ENCODE measurements around the gene VPS8.
"Not testable (repeated sequence)": the region's sequence is repeated elsewhere in the genome, so short reads cannot be mapped to it uniquely, and the experiment has no call there.

VPS8 gene

GRCh38 chr3:184864000-184864399, 52.0 kb downstream of the VPS8 start:
- no peak for DNase-seq (ENCODE audit: low read depth in 2 of 3, low spot score in 2 of 3)

- DNase-seq (ENCODE audit: low read depth in 2 of 3, low spot score in 2 of 3): no peak
Measured at GRCh38 chr3:184868477-184868876, 56.5 kb downstream of the VPS8 start.

- DNase-seq (ENCODE audit: low read depth in 2 of 3, low spot score in 2 of 3): no peak
Measured at GRCh38 chr3:184872200-184872599, 60.2 kb downstream of the VPS8 start.

DNA sequence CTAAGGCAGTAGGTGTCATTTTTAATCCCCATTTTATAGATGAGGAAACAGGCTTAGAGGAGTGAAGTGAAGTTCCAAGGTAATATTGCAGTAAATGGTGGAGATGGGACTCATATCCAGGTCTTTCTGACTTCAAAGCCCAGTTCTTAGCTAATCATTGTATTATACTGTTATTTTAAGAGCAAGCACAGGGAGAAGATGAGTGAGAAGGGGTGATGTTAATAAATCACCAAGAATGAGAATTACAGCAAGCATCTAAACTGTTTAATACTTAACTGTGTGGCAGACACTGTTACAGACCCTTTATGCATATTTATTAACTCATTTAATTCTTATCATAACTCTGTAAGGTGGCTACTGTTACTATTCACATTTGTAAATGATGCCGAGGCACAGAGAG, 61.2 kb downstream of the VPS8 start:
- DNase-seq (ENCODE audit: low read depth in 2 of 3, low spot score in 2 of 3): no peak

DNA sequence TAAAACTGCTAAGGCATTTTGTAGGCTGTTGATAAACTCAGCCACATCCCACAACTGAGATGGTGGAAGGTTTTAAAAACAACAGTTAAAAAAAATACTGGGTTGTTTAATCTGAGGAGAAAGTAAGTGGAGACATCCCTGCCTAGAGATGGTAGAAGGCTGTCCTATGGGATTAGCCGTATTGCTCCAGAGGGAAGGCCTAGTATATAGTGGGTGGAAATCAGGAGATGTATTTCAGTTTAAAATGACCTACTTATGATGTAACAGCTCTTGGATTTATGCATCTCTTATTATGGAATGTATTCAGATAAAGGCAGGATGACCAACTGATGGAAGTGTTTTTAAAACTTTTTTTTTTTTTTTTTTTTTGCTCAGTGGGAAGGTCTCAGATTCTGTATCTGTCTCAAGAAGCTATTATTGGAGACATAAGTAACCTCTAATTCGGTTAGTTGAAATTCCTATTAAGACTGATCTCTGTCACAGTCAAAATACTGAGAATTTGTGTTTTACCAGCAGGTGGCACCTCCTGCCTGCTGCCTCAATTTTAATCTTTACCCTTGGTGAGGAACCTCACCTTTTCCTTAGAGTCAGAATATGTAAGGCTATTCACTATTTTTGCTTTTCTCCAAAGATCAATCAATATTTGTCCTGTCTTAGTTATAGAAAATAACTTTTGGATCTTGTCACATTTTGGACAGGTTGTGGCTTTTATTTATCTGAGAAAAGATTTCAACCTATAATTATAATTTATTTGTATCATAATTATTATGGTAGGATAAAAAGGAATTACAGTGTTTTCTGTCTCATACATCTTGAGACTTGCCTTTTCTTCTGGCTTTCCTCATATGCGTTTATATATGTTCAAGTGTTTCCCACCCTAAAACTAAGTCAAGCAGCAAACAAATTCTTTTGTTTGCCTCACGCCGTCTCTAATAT, 63.0 kb downstream of the VPS8 start:
- no peak for DNase-seq (ENCODE audit: low read depth in 2 of 3, low spot score in 2 of 3)

DNA sequence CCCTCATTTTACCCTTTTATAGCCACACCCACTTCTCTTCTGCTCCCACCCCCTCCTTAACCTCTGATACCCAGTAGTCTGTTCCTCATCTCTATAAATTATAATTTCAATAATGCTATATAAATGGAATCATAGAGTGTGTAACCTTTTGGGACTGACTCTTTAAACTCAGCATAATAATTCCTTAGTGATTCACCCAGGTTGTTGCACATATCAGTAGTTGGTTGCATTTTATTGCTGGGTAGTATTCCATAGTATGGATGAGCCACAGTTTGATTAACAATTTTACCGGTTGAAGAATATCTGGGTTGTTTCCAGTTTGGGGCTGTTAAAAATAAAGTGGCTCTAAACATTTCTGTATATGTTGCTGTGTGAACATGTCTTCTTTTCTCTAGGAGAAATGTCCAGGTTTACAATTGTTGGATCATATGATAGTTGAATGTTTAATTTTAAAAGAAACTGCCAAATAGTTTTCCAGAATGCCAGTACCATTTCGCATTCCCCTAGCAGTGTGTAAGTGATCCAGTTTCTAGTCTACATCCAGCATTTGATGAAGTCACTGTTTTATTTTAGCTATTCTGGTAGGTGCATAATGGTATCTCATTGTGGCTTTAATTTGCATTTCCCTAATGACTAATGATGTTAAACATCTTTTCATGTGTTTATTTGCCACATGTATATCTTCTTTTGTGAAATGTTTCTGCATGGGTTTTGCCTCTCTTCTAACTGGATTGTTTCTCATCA, 68.5 kb downstream of the VPS8 start:
- no peak for DNase-seq (ENCODE audit: low read depth in 2 of 3, low spot score in 2 of 3)

DNA sequence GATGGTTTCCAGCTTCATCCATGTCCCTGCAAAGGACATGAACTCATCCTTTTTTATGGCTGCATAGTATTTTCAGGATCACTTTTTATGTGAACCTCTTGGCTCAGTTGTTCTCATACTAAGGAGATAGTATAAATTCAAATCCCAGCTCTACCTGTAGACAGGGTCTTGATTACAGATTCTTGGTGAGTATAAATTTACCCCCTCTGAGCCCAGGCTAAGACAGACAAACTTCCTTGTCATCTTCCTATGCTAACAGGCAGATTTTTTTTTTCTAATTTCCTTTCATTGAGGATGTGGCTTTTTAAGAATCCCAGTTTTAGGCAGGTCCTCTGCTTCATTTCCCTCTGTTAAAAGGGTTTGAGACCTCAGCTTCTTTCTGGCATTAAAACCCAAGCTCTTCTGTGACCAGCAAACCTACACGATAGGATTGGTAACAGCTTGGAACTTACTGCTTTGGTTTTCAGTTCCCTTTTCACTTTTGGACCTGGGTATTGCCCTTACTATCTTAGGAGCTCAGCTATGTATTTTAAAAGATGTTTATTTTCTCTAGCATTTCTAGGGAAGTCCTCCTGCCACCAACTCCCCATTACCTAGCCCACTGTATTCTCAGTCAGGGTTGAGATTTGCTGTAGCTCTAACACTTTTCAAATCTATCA, 72.5 kb downstream of the VPS8 start:
- DNase-seq (ENCODE audit: low read depth in 2 of 3, low spot score in 2 of 3): no peak

- no peak for DNase-seq (ENCODE audit: low read depth in 2 of 3, low spot score in 2 of 3)
Measured at GRCh38 chr3:184885112-184885511, 73.1 kb downstream of the VPS8 start.

GRCh38 chr3:184887574-184887973, 75.6 kb downstream of the VPS8 start:
- no peak for DNase-seq (ENCODE audit: low read depth in 2 of 3, low spot score in 2 of 3)

DNA sequence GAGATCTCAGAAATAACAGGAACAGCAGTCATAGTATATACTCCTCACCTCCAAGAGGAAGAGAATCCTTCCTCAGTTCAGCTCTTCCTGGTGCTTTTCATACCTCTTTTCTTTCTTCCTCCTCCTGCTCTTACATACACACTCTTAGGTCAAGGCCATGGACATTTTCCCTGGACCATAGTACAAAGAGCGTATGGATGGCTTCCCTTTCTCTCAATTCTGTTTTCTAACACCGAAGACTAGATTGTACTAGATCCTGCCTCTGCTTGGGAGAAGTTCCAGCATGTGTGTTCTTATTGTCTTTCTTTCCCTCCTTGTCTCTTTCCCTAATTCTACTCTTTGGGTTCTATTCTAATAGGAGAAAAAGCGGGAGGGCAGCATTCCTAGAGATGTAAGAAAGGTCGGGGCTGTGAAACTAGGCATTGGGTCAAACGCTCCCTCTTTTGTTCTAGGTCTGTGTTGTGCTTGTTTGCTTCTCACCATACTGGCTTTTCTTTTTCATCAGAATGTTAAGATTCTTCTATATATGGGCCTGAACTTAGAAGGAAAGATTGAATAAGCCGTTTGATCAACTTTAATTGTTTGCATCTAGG, 77.4 kb downstream of the VPS8 start:
- no peak for DNase-seq (ENCODE audit: low read depth in 2 of 3, low spot score in 2 of 3)

- DNase-seq (ENCODE audit: low read depth in 2 of 3, low spot score in 2 of 3): no peak
Measured at GRCh38 chr3:184894051-184894450, 82.1 kb downstream of the VPS8 start.

DNA sequence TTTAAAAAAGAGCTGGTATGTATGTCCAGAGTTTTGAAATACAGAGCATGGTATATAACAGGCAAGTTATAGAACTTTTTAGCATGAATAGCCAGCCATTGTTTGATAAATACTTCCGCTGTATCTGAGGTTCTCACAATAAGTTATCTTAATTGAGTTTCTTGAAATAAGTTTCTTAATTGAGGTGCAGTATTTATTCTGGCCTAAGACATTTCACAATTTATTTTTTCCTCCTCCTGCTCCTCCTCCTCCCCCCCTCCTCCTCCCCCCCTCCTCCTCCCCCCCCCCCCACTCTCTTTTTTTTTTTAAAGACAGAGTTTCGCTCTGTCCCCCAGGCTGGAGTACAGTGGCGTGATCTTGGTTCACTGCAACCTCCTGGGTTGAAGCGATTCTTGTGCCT, 83.4 kb downstream of the VPS8 start:
- no peak for DNase-seq (ENCODE audit: low read depth in 2 of 3, low spot score in 2 of 3)

DNA sequence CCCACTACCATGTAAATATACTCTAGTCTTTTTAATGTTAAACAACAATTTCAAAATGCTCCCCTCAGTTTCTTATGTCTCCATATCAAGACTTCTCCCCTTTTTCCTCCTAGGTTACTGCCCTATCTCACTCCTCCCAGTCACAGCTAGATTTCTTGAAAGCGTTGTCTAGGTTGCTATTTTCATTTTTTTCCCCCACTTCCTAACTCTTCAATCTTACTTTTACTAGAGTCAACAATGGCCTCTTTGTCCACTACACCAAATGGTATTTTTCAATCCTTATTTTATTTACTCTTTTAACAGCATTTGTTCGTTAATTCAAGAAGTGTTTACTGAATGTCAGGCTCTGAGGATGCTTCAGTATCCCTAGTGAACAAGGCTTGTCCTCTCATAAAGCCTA, 84.4 kb downstream of the VPS8 start:
- DNase-seq (ENCODE audit: low read depth in 2 of 3, low spot score in 2 of 3): no peak

- no peak for DNase-seq (ENCODE audit: low read depth in 2 of 3, low spot score in 2 of 3)
Measured at GRCh38 chr3:184899953-184900595, 88.1 kb downstream of the VPS8 start.

DNA sequence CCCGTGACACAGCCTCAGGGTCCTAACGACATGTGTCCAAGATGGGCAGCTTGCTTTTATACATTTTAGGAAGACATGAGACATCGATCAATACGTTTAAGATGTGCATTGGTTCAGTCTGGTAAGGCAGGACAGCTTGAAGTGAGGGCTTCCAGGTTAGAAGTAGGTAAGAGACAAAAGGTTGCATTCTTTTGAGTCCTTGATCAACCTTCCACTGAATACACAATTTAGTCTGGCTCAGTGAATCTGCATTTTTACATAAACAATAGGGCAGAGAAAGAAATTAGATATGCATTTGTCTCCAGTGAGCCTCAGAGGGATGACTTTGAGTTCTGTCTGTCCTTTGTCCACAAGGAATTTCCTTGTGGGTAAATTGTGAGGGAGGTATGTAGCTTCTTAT, 95.1 kb downstream of the VPS8 start:
- DNase-seq (ENCODE audit: low read depth in 2 of 3, low spot score in 2 of 3): not testable (repeated sequence)

GRCh38 chr3:184907681-184908649, 96.0 kb downstream of the VPS8 start:
- DNase-seq (ENCODE audit: low read depth in 2 of 3, low spot score in 2 of 3): no peak

- DNase-seq (ENCODE audit: low read depth in 2 of 3, low spot score in 2 of 3): no peak
Measured at GRCh38 chr3:184908859-184909258, 96.9 kb downstream of the VPS8 start.

- DNase-seq (ENCODE audit: low read depth in 2 of 3, low spot score in 2 of 3): no peak
Measured at GRCh38 chr3:184910664-184911063, 98.7 kb downstream of the VPS8 start.

- no peak for DNase-seq (ENCODE audit: low read depth in 2 of 3, low spot score in 2 of 3)
Measured at GRCh38 chr3:184911570-184911969, 99.6 kb downstream of the VPS8 start.

GRCh38 chr3:184912163-184912562, 100.2 kb downstream of the VPS8 start:
- no peak for DNase-seq (ENCODE audit: low read depth in 2 of 3, low spot score in 2 of 3)
